HEK293 (cell line): ENCODE data around the gene ARID3B.

Source experiments
- CTCF ChIA-PET: fragments of 350-600 bp; formaldehyde crosslinking; extraction: SDS; loops from one replicate; lab custom pipeline; 2021; ENCODE audit warnings: antibody characterized with exemption; lab: Yijun Ruan, JAX
- POLR2A ChIA-PET: fragments of 300-600 bp; formaldehyde crosslinking; extraction: SDS; loops from one replicate; lab custom pipeline; 2020; ENCODE audit warnings: antibody characterized with exemption, inconsistent platforms; lab: Yijun Ruan, JAX
- H3K27ac ChIP-seq: fragments of 200-500 bp; sonication (Bioruptor generic); 2 replicates; pipeline ENCODE4 v1.5.1; 2014; ENCODE audit warnings: low read depth, low read length, control low read depth, inconsistent platforms; ENCODE audit errors: extremely low read depth
- H3K36me3 ChIP-seq, 2 experiments: fragments of 200-500 bp in 1 of 2; sonication (Bioruptor generic) in 1 of 2; 1 replicate in 1 of 2; 2 replicates in 1 of 2; pipeline ENCODE4 v1.5.1; 2014 to 2017; ENCODE audit warnings: inconsistent platforms in 2 of 2, low read length in 2 of 2; ENCODE audit not compliant: control insufficient read depth in 2 of 2, insufficient read depth in 1 of 2
- H3K4me1 ChIP-seq: fragments of 200-500 bp; sonication (Bioruptor generic); 2 replicates; pipeline ENCODE4 v1.5.1; 2014; ENCODE audit warnings: mild to moderate bottlenecking, low read length, inconsistent platforms; ENCODE audit not compliant: control insufficient read depth, insufficient read depth
- H3K4me3 ChIP-seq: 2 replicates; pipeline ENCODE4 v1.5.1; 2011; ENCODE audit warnings: low read depth, mild to moderate bottlenecking, control low read depth, low read length, moderate library complexity
- H3K9me3 ChIP-seq: fragments of 200-500 bp; sonication (Bioruptor generic); 2 replicates; pipeline ENCODE4 v1.5.1; 2014; ENCODE audit warnings: low read depth, low read length, inconsistent platforms; ENCODE audit not compliant: control insufficient read depth, insufficient read depth
- RBAK ChIP-seq: fragments of 450-650 bp; formaldehyde crosslinking; IDR thresholded peaks from 2 replicates; pipeline ENCODE4 v1.5.1; 2016; ENCODE audit warnings: missing biosample characterization, missing genetic modification characterization
- SALL2 ChIP-seq: fragments of 450-650 bp; formaldehyde crosslinking; IDR thresholded peaks from 2 replicates; pipeline ENCODE4 v1.5.0; 2017; ENCODE audit warnings: missing biosample characterization, mild to moderate bottlenecking, missing genetic modification characterization, borderline replicate concordance
- SCRT1 ChIP-seq: fragments of 450-650 bp; formaldehyde crosslinking; IDR thresholded peaks from 2 replicates; pipeline ENCODE4 v1.5.1; 2016; ENCODE audit warnings: missing biosample characterization, missing genetic modification characterization, borderline replicate concordance
- ZBTB49 ChIP-seq: fragments of 450-650 bp; formaldehyde crosslinking; IDR thresholded peaks from 2 replicates; pipeline ENCODE4 v1.5.1; 2016; ENCODE audit warnings: missing biosample characterization, missing genetic modification characterization, low read depth
- ZFP37 ChIP-seq: fragments of 450-650 bp; formaldehyde crosslinking; IDR thresholded peaks from 2 replicates; pipeline ENCODE4 v1.5.1; 2016; ENCODE audit warnings: missing biosample characterization, missing genetic modification characterization
- ZIC2 ChIP-seq: fragments of 450-650 bp; formaldehyde crosslinking; IDR thresholded peaks from 2 replicates; pipeline ENCODE4 v1.5.1; 2016; ENCODE audit warnings: missing biosample characterization, missing genetic modification characterization
- ZNF121 ChIP-seq: fragments of 450-650 bp; formaldehyde crosslinking; IDR thresholded peaks from 2 replicates; pipeline ENCODE4 v1.5.1; 2016; ENCODE audit warnings: missing biosample characterization, missing genetic modification characterization
- ZNF214 ChIP-seq: fragments of 450-650 bp; formaldehyde crosslinking; IDR thresholded peaks from 2 replicates; pipeline ENCODE4 v1.5.1; 2017; ENCODE audit warnings: missing biosample characterization, mild to moderate bottlenecking, missing genetic modification characterization, borderline replicate concordance
- ZNF416 ChIP-seq: fragments of 450-650 bp; formaldehyde crosslinking; IDR thresholded peaks from 2 replicates; pipeline ENCODE4 v1.5.1; 2016; ENCODE audit warnings: missing biosample characterization, missing genetic modification characterization
- ZNF600 ChIP-seq: fragments of 450-650 bp; formaldehyde crosslinking; IDR thresholded peaks from 2 replicates; pipeline ENCODE4 v1.5.1; 2016; ENCODE audit warnings: missing biosample characterization, missing genetic modification characterization
- TF ChIP-seq, protein P1 (sequence below): fragments of 450-650 bp; formaldehyde crosslinking; IDR thresholded peaks from 2 replicates; pipeline ENCODE4 v1.5.1; 2017; ENCODE audit warnings: missing biosample characterization, missing genetic modification characterization
- TF ChIP-seq, protein P2 (sequence below): fragments of 450-650 bp; formaldehyde crosslinking; IDR thresholded peaks from 2 replicates; pipeline ENCODE4 v1.5.0; 2017; ENCODE audit warnings: missing biosample characterization, missing genetic modification characterization, borderline replicate concordance
- TF ChIP-seq, protein P3 (sequence below): fragments of 450-650 bp; formaldehyde crosslinking; IDR thresholded peaks from 2 replicates; pipeline ENCODE4 v1.5.1; 2017; ENCODE audit warnings: missing biosample characterization, missing genetic modification characterization
- TF ChIP-seq, protein P4 (sequence below): sonication (generic); formaldehyde crosslinking; IDR thresholded peaks from 2 replicates; pipeline ENCODE4 v1.8.1; 2022; ENCODE audit warnings: mild to moderate bottlenecking, moderate library complexity, missing genetic modification reagents

ARID3B gene

GRCh38 chr15:74573987-74574386, 33.0 kb downstream of the ARID3B start:
- peaks cover 33 to 85% of the 10 kb centered on the region in 2 experiments for H3K36me3 ChIP-seq

GRCh38 chr15:74578496-74578994, 37.5 kb downstream of the ARID3B start:
- TF ChIP-seq RBAK (no peak), SCRT1 (tag by site-specific recombination) (no peak), ZNF416 (tag by site-specific recombination) (no peak), ZBTB49 (tag by site-specific recombination) (no peak), ZNF121 (tag by site-specific recombination) (peak; percentile 96)
- TF ChIP-seq, protein P1, sequence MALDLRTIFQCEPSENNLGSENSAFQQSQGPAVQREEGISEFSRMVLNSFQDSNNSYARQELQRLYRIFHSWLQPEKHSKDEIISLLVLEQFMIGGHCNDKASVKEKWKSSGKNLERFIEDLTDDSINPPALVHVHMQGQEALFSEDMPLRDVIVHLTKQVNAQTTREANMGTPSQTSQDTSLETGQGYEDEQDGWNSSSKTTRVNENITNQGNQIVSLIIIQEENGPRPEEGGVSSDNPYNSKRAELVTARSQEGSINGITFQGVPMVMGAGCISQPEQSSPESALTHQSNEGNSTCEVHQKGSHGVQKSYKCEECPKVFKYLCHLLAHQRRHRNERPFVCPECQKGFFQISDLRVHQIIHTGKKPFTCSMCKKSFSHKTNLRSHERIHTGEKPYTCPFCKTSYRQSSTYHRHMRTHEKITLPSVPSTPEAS (tag by site-specific recombination), result no peak
- TF ChIP-seq, protein P2, sequence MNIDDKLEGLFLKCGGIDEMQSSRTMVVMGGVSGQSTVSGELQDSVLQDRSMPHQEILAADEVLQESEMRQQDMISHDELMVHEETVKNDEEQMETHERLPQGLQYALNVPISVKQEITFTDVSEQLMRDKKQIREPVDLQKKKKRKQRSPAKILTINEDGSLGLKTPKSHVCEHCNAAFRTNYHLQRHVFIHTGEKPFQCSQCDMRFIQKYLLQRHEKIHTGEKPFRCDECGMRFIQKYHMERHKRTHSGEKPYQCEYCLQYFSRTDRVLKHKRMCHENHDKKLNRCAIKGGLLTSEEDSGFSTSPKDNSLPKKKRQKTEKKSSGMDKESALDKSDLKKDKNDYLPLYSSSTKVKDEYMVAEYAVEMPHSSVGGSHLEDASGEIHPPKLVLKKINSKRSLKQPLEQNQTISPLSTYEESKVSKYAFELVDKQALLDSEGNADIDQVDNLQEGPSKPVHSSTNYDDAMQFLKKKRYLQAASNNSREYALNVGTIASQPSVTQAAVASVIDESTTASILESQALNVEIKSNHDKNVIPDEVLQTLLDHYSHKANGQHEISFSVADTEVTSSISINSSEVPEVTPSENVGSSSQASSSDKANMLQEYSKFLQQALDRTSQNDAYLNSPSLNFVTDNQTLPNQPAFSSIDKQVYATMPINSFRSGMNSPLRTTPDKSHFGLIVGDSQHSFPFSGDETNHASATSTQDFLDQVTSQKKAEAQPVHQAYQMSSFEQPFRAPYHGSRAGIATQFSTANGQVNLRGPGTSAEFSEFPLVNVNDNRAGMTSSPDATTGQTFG (tag by site-specific recombination), result no peak
- ChIA-PET POLR2A (interaction anchor here (1.0 kb wide), 1 partner anchor 32 kb away, joined by 3 read pairs; no protein-coding TSS in a partner anchor), CTCF (interaction anchor here (0.6 to 0.9 kb wide), 3 partner anchors 9 to 203 kb away, joined by 3 to 5 read pairs (median 4); no protein-coding TSS in a partner anchor)
- no peaks in the 10 kb centered on the region for H3K4me1 ChIP-seq
- H3K4me3 ChIP-seq, result no peak overlapping the region
- H3K27ac ChIP-seq, result no peak overlapping the region
- no peaks in the 10 kb centered on the region for H3K9me3 ChIP-seq
- H3K36me3 ChIP-seq, result peaks cover 26 to 62% of the 10 kb centered on the region in 2 experiments; a peak in 2 of 3 replicates

More at GRCh38 chr15:74573987-74574386, 33.0 kb downstream of the ARID3B start:
- H3K4me3 ChIP-seq, result no peak overlapping the region
- TF ChIP-seq, protein P3, sequence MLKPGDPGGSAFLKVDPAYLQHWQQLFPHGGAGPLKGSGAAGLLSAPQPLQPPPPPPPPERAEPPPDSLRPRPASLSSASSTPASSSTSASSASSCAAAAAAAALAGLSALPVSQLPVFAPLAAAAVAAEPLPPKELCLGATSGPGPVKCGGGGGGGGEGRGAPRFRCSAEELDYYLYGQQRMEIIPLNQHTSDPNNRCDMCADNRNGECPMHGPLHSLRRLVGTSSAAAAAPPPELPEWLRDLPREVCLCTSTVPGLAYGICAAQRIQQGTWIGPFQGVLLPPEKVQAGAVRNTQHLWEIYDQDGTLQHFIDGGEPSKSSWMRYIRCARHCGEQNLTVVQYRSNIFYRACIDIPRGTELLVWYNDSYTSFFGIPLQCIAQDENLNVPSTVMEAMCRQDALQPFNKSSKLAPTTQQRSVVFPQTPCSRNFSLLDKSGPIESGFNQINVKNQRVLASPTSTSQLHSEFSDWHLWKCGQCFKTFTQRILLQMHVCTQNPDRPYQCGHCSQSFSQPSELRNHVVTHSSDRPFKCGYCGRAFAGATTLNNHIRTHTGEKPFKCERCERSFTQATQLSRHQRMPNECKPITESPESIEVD, result no peak
- TF ChIP-seq SALL2 (tag by site-specific recombination), result no peak
- TF ChIP-seq SCRT1 (tag by site-specific recombination), result no peak
- TF ChIP-seq, all 188 proteins: peak for 0
- POLR2A ChIA-PET, result interaction anchor here (0.6 to 1.2 kb wide), 2 partner anchors 40 to 705 kb away, joined by 3 to 4 read pairs; no protein-coding TSS in a partner anchor
- Histone ChIP-seq H3K9me3 (no peaks in the 10 kb centered on the region), H3K27ac (no peak overlapping the region), H3K4me1 (peaks cover 3% of the 10 kb centered on the region; the same call in 1 of the 2 replicates)
- CTCF ChIA-PET, result interaction anchor here (0.6 kb wide), 1 partner anchor 409 kb away, joined by 4 read pairs; no protein-coding TSS in a partner anchor

- Histone ChIP-seq H3K36me3 (peaks cover 26 to 57% of the 10 kb centered on the region in 2 experiments; a peak in 2 of 3 replicates), H3K27ac (no peak overlapping the region), H3K4me1 (peaks cover 2% of the 10 kb centered on the region; the same call in 1 of the 2 replicates), H3K9me3 (no peaks in the 10 kb centered on the region), H3K4me3 (no peak overlapping the region)
- ChIA-PET POLR2A (no interaction called here), CTCF (interaction anchor here (0.6 to 0.9 kb wide), 2 partner anchors 8 to 89 kb away, joined by 3 to 4 read pairs; no protein-coding TSS in a partner anchor)
- no peak for TF ChIP-seq ZFP37 (tag by site-specific recombination)
- TF ChIP-seq, protein P4, sequence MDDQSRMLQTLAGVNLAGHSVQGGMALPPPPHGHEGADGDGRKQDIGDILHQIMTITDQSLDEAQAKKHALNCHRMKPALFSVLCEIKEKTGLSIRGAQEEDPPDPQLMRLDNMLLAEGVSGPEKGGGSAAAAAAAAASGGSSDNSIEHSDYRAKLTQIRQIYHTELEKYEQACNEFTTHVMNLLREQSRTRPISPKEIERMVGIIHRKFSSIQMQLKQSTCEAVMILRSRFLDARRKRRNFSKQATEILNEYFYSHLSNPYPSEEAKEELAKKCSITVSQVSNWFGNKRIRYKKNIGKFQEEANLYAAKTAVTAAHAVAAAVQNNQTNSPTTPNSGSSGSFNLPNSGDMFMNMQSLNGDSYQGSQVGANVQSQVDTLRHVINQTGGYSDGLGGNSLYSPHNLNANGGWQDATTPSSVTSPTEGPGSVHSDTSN, result no peak
- no peak for TF ChIP-seq ZNF600 (tag by site-specific recombination)
- TF ChIP-seq ZIC2, result 0 out of 2 replicates have a peak, but pooled peaks have one; percentile 6
- no peak for TF ChIP-seq ZNF214
Observed at GRCh38 chr15:74579001-74579400, 38.0 kb downstream of the ARID3B start.
